Body of pancreas (tissue), 4 donors: Measurements from ENCODE around the gene ZBTB20. TPM values are rescaled to one million over a fixed set of nuclear protein-coding genes. Genes with fewer than 3 reads are reported as not detected.

ENCODE experiments used
- ATAC-seq: fragments of 150-250 bp; one replicate; pipeline ENCODE4 v1.9.1; 2016
- DNase-seq, 4 donors: peaks; one replicate each; pipeline ENCODE4 v3.0.0-alpha.2; 2019
- H3K27ac ChIP-seq, 4 donors: fragments of 200-600 bp; sonication (generic); 1 replicate in 3 of 4; 2 replicates in 1 of 4; pipeline versions ENCODE4 v1.5.1 to v1.6.1; 2016 to 2019; ENCODE audit warnings: mild to moderate bottlenecking in 1 of 4, mixed read lengths in 1 of 4, moderate library complexity in 1 of 4
- H3K27me3 ChIP-seq, 2 donors: fragments of 200-600 bp; sonication (generic); one replicate each; pipeline ENCODE4 v1.6.0; 2016; ENCODE audit warnings: mild to moderate bottlenecking in 1 of 2
- H3K36me3 ChIP-seq, 2 donors: fragments of 200-600 bp; sonication (generic); replicated peaks in 1 of 2; 2 replicates each; pipeline ENCODE4 v1.5.1; 2016; ENCODE audit warnings: low read depth in 2 of 2; ENCODE audit not compliant: insufficient read depth in 1 of 2
- H3K4me1 ChIP-seq: fragments of 200-600 bp; sonication (generic); one replicate; pipeline ENCODE4 v1.6.0; 2016
- H3K4me3 ChIP-seq, 2 donors: fragments of 200-600 bp; sonication (generic); 1 replicate in 1 of 2; 2 replicates in 1 of 2; pipeline ENCODE4 v1.5.1; 2016 to 2019
- H3K9me3 ChIP-seq, 3 donors: fragments of 200-600 bp; sonication (generic); 1 replicate in 2 of 3; 2 replicates in 1 of 3; pipeline ENCODE4 v1.5.1; 2016
- POLR2A ChIP-seq, 3 donors: fragments of 450-650 bp; IDR thresholded peaks; one replicate each; pipeline ENCODE4 v1.6.1; 2016; ENCODE audit warnings: antibody characterized with exemption in 3 of 3, mild to moderate bottlenecking in 2 of 3
- WGBS, 2 donors: methylation state at CpG; one replicate each; pipeline ENCODE4 v1.1.5; 2017; 5-methylcytosine and 5-hydroxymethylcytosine counted together
- intact Hi-C: fragments of 100-400 bp; cut with DNase I; formaldehyde crosslinking; loops from one replicate; pipeline ENCODE4 v1.15.1; 2023
- total RNA-seq, 2 donors: library from RNA; depleted of rRNA; stranded (reverse); fragments of >200 nt; gene quantifications; one replicate each; pipeline ENCODE4 v1.1.0, GENCODE V29; 2016
- TF ChIP-seq, protein P1 (sequence below), 7 experiments: fragments of 450-650 bp in 4 of 7; fragments of 200-600 bp in 3 of 7; sonication (generic) in 3 of 7; IDR thresholded peaks; one replicate each; pipeline ENCODE4 v1.5.1; 2016 to 2019; ENCODE audit warnings: antibody characterized with exemption in 7 of 7

Gene ZBTB20
- total RNA-seq, 2 donors from 2014 or later = 48.3 to 77.1 TPM

DNA sequence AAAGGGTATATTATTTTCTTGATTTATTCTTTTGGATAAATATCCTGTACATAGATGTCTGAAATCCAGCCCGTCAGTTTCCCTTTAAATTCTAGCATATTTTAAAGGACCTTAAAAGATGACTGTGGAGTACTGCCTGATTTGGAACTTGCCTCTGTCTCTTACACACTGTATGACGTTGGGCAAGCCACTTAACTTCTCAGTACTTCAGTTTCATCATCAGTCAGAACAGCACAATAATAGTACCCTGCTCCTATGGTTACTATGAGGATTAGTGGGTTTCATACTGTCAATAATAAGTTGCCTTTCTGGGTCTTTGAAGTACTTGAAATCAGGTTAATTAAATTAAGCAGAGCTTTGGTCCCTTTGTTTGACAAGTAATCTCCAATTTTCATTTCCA is 479.0 kb downstream of the ZBTB20 start:
- intact Hi-C loops = no loop called here
- TF ChIP-seq, protein P1, sequence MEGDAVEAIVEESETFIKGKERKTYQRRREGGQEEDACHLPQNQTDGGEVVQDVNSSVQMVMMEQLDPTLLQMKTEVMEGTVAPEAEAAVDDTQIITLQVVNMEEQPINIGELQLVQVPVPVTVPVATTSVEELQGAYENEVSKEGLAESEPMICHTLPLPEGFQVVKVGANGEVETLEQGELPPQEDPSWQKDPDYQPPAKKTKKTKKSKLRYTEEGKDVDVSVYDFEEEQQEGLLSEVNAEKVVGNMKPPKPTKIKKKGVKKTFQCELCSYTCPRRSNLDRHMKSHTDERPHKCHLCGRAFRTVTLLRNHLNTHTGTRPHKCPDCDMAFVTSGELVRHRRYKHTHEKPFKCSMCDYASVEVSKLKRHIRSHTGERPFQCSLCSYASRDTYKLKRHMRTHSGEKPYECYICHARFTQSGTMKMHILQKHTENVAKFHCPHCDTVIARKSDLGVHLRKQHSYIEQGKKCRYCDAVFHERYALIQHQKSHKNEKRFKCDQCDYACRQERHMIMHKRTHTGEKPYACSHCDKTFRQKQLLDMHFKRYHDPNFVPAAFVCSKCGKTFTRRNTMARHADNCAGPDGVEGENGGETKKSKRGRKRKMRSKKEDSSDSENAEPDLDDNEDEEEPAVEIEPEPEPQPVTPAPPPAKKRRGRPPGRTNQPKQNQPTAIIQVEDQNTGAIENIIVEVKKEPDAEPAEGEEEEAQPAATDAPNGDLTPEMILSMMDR (IDR thresholded peaks at IDR 0.05) = no peak
- no peak for TF ChIP-seq POLR2A (IDR thresholded peaks at IDR 0.05)
- no peak for DNase-seq
- H3K36me3 ChIP-seq = no peaks in the 10 kb centered on the region
- 70 to 72% methylated on average over 2 of the region's 2 CpGs for WGBS, 2 donors
- no peaks in the 10 kb centered on the region for H3K27me3 ChIP-seq
- H3K9me3 ChIP-seq = no peaks in the 10 kb centered on the region
- peak; percentile 52 for ATAC-seq
- H3K4me1 ChIP-seq = peaks cover 3% of the 10 kb centered on the region
- no peak overlapping the region for H3K4me3 ChIP-seq
- peak overlapping the region in 1 of 4 donors; percentile 20 for H3K27ac ChIP-seq

DNA sequence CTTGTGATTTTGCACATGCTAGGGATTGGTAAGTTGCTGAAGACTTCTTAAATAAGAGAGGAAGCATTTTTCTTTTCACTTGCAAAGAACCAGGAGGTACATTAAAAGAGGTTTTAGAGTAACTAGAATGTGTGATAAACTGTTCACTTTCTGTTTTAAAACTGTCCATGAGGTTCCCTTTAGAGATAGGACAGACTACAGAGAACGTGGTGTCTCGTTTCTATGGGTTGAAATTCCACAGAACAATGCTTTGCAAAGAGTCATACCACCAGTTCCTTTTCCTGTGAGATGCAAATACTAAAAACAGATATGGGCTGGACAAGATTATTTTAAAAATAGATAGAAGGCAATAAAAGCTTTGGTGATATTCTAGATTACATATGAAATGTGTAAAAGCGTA is 480.5 kb downstream of the ZBTB20 start:
- Histone ChIP-seq H3K27ac (peak overlapping the region in 1 of 4 donors; percentile 16), H3K4me3 (no peak overlapping the region), H3K36me3 (no peaks in the 10 kb centered on the region), H3K4me1 (peaks cover 3% of the 10 kb centered on the region), H3K27me3 (no peaks in the 10 kb centered on the region), H3K9me3 (no peaks in the 10 kb centered on the region)
- TF ChIP-seq, protein P1 (IDR thresholded peaks at IDR 0.05) = no peak
- no peak for TF ChIP-seq POLR2A (IDR thresholded peaks at IDR 0.05)
- 79 to 87% methylated on average over 3 of the region's 3 CpGs for WGBS, 2 donors
- ATAC-seq (no peak), DNase-seq (no peak)
- intact Hi-C loops = no loop called here

DNA sequence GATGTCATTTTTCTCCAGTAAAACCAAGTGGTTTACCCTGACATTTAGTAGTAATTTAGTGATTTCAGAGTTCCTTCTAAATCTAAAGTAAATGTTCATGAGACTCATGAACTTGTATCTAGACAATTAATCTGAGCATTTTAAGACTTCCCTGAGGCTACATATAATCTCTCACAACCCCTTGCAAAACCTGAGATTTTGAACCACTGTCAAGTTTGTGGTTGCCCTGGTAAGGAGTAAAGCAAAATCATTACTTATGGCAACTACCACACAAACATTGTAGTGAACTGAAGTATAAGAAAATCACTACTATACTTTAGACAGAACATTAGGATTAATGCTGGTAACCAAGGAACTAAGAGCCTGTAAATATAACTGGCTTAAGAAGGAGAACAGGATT is 483.1 kb downstream of the ZBTB20 start:
- intact Hi-C loops = no loop called here
- H3K4me3 ChIP-seq = no peak overlapping the region
- no peak overlapping the region for H3K27ac ChIP-seq
- H3K9me3 ChIP-seq = no peaks in the 10 kb centered on the region
- no peaks in the 10 kb centered on the region for H3K36me3 ChIP-seq
- TF ChIP-seq, protein P1 (IDR thresholded peaks at IDR 0.05) = no peak
- TF ChIP-seq POLR2A (IDR thresholded peaks at IDR 0.05) = no peak
- no peak for DNase-seq
- ATAC-seq = no peak
- H3K4me1 ChIP-seq = peaks cover 20% of the 10 kb centered on the region
- no peaks in the 10 kb centered on the region for H3K27me3 ChIP-seq

DNA sequence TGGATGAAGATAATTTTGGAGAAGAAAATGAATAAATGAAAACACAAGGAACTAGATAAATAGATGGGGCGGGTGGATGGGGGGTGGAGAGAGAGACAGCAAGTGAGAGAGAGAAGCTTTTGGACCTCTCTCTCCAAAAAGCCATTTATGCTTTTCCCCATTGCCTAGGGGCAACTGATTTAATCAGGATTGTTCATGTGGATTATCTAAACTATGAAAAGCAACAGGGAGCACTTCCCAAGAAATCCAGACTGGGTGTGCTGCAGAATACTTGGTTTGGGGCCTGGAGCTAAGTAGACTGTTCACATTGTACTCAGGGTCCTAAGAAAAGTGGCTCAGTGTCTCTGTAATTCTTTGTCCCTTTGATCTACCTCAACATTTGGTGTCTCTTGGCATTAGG is 486.3 kb downstream of the ZBTB20 start:
- Histone ChIP-seq H3K4me1 (peaks cover 17% of the 10 kb centered on the region), H3K36me3 (no peaks in the 10 kb centered on the region), H3K27me3 (no peaks in the 10 kb centered on the region), H3K4me3 (no peak overlapping the region), H3K9me3 (no peaks in the 10 kb centered on the region), H3K27ac (no peak overlapping the region)
- DNase-seq (no peak), ATAC-seq (no peak)
- intact Hi-C loops = no loop called here
- WGBS, 2 donors = 88 to 89% methylated on average over 1 of the region's 1 CpG
- TF ChIP-seq, protein P1 (IDR thresholded peaks at IDR 0.05) = no peak
- no peak for TF ChIP-seq POLR2A (IDR thresholded peaks at IDR 0.05)

DNA sequence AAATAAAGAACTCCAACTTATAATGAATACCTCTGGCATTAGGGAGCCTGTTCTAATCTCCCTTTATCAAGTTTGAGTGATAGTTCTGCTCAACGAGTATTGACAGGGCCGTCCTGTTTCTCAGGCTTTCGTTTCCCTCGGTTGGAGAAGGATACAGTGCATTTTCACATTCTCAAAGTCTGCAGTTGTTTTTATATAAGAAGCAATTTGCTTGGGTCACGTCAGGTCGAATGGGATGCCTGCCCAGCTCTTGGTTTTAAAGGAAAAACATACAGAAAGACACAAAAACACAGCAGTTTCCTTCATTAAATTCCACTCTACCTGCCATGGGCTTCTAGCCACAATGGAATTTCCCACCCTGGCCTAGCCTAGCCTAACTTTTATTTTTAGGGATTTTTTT is 487.0 kb downstream of the ZBTB20 start:
- ATAC-seq = no peak
- Histone ChIP-seq H3K9me3 (no peaks in the 10 kb centered on the region), H3K4me1 (peaks cover 17% of the 10 kb centered on the region), H3K36me3 (no peaks in the 10 kb centered on the region), H3K4me3 (no peak overlapping the region), H3K27ac (peak overlapping the region in 1 of 4 donors; percentile 31), H3K27me3 (no peaks in the 10 kb centered on the region)
- WGBS, 2 donors = 6 to 17% methylated on average over 6 of the region's 6 CpGs
- TF ChIP-seq, protein P1 (IDR thresholded peaks at IDR 0.05) = no peak
- no peak for TF ChIP-seq POLR2A (IDR thresholded peaks at IDR 0.05)
- DNase-seq = peak in 1 of 4 donors; percentile 30
- intact Hi-C loops = no loop called here
